IMR-90 (cell line): ENCODE results near the gene CEBPB.

Experiments
- BHLHE40 ChIP-seq: fragments of 150-350 bp; IDR thresholded peaks from 2 replicates; pipeline ENCODE4 v1.6.1; 2016; ENCODE audit warnings: mild to moderate bottlenecking, low read depth, low read length
- CEBPB ChIP-seq: IDR thresholded peaks from 2 replicates; pipeline ENCODE4 v1.6.1; 2012; ENCODE audit warnings: low read depth, low read length, improper control_type of control experiment
- FOS ChIP-seq: fragments of 150-350 bp; IDR thresholded peaks from 2 replicates; pipeline ENCODE4 v1.6.1; 2016; ENCODE audit warnings: low read depth, low read length
- MAFK ChIP-seq: IDR thresholded peaks from 2 replicates; pipeline ENCODE4 v1.6.1; 2012; ENCODE audit warnings: low read depth, low read length, improper control_type of control experiment
- MXI1 ChIP-seq: IDR thresholded peaks from 2 replicates; pipeline ENCODE4 v1.6.1; 2012; ENCODE audit warnings: low read depth, mild to moderate bottlenecking, low read length, moderate library complexity, borderline replicate concordance
- NFE2L2 ChIP-seq: fragments of 150-350 bp; IDR thresholded peaks from 2 replicates; pipeline ENCODE4 v1.6.1; 2016; ENCODE audit warnings: low read depth, mild to moderate bottlenecking, low read length
- POLR2A ChIP-seq: IDR thresholded peaks from 2 replicates; pipeline ENCODE4 v1.6.1; 2012; ENCODE audit warnings: mild to moderate bottlenecking, low read depth, low read length
- RCOR1 ChIP-seq: IDR thresholded peaks from 2 replicates; pipeline ENCODE4 v1.6.1; 2012; ENCODE audit warnings: mild to moderate bottlenecking, low read length, improper control_type of control experiment; ENCODE audit not compliant: insufficient replicate concordance
- RFX5 ChIP-seq: IDR thresholded peaks from 2 replicates; pipeline ENCODE4 v1.8.0; 2012; ENCODE audit warnings: low read depth, mild to moderate bottlenecking, low read length, moderate library complexity
- SMC3 ChIP-seq: fragments of 150-350 bp; IDR thresholded peaks from 2 replicates; pipeline ENCODE4 v1.6.1; 2016; ENCODE audit warnings: low read depth, mild to moderate bottlenecking, antibody characterized with exemption, low read length, moderate library complexity
- TF ChIP-seq, protein P1 (sequence below): conservative IDR thresholded peaks from 2 replicates; pipeline ENCODE4 v1.5.1; 2012; ENCODE audit warnings: mild to moderate bottlenecking, low read depth, low read length, improper control_type of control experiment
- TF ChIP-seq, protein P2 (sequence below): fragments of 150-350 bp; IDR thresholded peaks from 2 replicates; pipeline ENCODE4 v1.6.1; 2017; ENCODE audit warnings: mild to moderate bottlenecking, antibody characterized with exemption, low read length, low read depth

GRCh38 chr20:50153500-50154377 is 36.9 kb upstream of the CEBPB start, which contains the start of gene PEDS1:
- peak; percentile 77; the same call in 1 of the 2 replicates for TF ChIP-seq MXI1
- no peak for TF ChIP-seq RFX5
- TF ChIP-seq POLR2A: peak; percentile 93
- TF ChIP-seq, protein P1, sequence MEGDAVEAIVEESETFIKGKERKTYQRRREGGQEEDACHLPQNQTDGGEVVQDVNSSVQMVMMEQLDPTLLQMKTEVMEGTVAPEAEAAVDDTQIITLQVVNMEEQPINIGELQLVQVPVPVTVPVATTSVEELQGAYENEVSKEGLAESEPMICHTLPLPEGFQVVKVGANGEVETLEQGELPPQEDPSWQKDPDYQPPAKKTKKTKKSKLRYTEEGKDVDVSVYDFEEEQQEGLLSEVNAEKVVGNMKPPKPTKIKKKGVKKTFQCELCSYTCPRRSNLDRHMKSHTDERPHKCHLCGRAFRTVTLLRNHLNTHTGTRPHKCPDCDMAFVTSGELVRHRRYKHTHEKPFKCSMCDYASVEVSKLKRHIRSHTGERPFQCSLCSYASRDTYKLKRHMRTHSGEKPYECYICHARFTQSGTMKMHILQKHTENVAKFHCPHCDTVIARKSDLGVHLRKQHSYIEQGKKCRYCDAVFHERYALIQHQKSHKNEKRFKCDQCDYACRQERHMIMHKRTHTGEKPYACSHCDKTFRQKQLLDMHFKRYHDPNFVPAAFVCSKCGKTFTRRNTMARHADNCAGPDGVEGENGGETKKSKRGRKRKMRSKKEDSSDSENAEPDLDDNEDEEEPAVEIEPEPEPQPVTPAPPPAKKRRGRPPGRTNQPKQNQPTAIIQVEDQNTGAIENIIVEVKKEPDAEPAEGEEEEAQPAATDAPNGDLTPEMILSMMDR: no peak
- TF ChIP-seq, protein P2, sequence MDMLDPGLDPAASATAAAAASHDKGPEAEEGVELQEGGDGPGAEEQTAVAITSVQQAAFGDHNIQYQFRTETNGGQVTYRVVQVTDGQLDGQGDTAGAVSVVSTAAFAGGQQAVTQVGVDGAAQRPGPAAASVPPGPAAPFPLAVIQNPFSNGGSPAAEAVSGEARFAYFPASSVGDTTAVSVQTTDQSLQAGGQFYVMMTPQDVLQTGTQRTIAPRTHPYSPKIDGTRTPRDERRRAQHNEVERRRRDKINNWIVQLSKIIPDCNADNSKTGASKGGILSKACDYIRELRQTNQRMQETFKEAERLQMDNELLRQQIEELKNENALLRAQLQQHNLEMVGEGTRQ: peak; percentile 51
- TF ChIP-seq FOS: no peak
- TF ChIP-seq MAFK: no peak
- TF ChIP-seq CEBPB: no peak
- no peak for TF ChIP-seq RCOR1
- no peak for TF ChIP-seq NFE2L2
- TF ChIP-seq SMC3: no peak
- TF ChIP-seq BHLHE40: peak; percentile 40; the same call in 1 of the 2 replicates
